ENCODE measurements around the gene CACNG1.
"Not testable (repeated sequence)": the region's sequence is repeated elsewhere in the genome, so short reads cannot be mapped to it uniquely, and the experiment has no call there.

Gene CACNG1

DNA sequence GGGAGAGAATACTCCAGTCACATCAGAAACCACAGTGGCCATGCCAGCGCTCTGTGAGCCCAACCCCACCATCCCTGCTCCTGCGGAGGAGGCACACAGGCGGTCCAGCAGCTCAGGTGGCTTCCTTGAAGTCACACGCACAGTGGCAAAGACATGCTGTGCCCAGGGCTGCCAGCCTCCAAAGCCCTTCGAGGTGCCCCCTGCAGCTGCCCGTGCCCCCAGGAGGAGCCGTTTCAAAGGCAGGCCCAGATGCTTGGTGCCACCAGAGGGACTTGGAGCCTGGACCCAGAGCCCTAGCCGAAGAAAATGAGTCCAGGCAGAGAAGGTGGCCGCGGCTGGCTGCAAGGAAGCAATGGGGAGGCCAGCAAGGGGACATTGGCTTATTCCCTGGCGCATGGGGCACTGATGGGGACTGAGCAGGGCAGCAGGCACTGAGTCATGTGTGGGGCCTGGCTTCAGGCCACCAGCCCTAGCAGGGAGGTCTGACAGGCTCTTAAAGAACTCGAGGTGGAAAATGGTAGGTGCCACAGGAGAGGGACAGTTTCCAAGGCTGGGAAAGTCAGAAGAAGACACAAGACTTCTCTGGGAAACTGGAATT, 17.2 kb upstream of the CACNG1 start:
- Histone ChIP-seq H3K4me3 (ENCODE audit: low read length) (no peak overlapping the region), H3K9me3 (ENCODE audit: control insufficient read depth, low read length) (no peaks in the 10 kb centered on the region), H3K4me1 (ENCODE audit: control insufficient read depth, insufficient read depth, low read length) (no peaks in the 10 kb centered on the region), H3K9ac (ENCODE audit: low read length) (no peak overlapping the region), H3K27me3 (replicated peaks; ENCODE audit: control insufficient read depth, insufficient read depth, low read length) (peaks cover 18% of the 10 kb centered on the region), H3K36me3 (ENCODE audit: control insufficient read depth, insufficient read depth, low read length, severe bottlenecking) (no peaks in the 10 kb centered on the region)
- peak; percentile 42 for DNase-seq (ENCODE audit: low read depth)

DNA sequence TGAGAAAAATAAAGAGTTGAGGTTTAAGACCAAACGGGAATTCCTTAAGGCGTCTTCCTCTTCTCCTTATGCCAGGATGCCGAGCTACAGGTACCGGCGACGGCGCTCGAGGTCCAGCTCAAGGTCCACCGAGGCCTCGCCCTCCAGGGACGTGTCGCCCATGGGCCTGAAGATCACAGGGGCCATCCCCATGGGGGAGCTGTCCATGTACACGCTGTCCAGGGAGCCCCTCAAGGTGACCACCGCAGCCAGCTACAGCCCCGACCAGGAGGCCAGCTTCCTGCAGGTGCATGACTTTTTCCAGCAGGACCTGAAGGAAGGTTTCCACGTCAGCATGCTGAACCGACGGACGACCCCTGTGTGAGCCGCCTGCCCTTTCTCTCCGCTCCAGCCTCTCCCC, 13.7 kb upstream of the CACNG1 start:
- no peak for DNase-seq (ENCODE audit: low read depth)
- Histone ChIP-seq H3K36me3 (ENCODE audit: control insufficient read depth, insufficient read depth, low read length, severe bottlenecking) (no peaks in the 10 kb centered on the region), H3K27me3 (replicated peaks; ENCODE audit: control insufficient read depth, insufficient read depth, low read length) (peaks cover 21% of the 10 kb centered on the region)

DNA sequence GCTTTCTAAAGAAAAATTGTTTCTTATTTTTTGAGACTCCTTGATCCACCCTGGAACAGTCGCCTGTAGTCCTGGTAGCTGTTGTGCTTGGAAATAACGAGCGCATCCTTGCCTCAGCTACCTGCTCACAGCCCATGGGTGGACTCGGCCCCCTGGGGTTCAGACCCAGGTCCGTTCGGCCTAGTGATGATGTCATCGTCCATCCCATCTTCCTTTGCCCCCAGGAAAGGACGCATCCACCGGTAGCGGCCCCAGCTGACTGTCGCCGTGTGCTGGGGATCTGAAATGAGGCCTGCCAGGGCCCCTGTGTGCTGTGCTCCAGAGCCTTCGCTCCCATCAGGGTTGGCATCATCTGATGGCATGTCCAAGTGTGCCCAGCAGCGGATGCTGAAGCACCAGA, 12.0 kb upstream of the CACNG1 start:
- Histone ChIP-seq H3K4me3 (ENCODE audit: low read length) (no peak overlapping the region), H3K27me3 (replicated peaks; ENCODE audit: control insufficient read depth, insufficient read depth, low read length) (peaks cover 31% of the 10 kb centered on the region), H3K9ac (ENCODE audit: low read length) (no peak overlapping the region), H3K36me3 (ENCODE audit: control insufficient read depth, insufficient read depth, low read length, severe bottlenecking) (no peaks in the 10 kb centered on the region), H3K9me3 (ENCODE audit: control insufficient read depth, low read length) (peaks cover 6% of the 10 kb centered on the region), H3K4me1 (ENCODE audit: control insufficient read depth, insufficient read depth, low read length) (no peaks in the 10 kb centered on the region)
- DNase-seq (ENCODE audit: low read depth), result no peak

More for the DNA sequence above, 13.7 kb upstream of the CACNG1 start:
- Histone ChIP-seq H3K4me1 (ENCODE audit: control insufficient read depth, insufficient read depth, low read length) (no peaks in the 10 kb centered on the region), H3K9me3 (ENCODE audit: control insufficient read depth, low read length) (peaks cover 6% of the 10 kb centered on the region), H3K9ac (ENCODE audit: low read length) (no peak overlapping the region), H3K4me3 (ENCODE audit: low read length) (no peak overlapping the region)

DNA sequence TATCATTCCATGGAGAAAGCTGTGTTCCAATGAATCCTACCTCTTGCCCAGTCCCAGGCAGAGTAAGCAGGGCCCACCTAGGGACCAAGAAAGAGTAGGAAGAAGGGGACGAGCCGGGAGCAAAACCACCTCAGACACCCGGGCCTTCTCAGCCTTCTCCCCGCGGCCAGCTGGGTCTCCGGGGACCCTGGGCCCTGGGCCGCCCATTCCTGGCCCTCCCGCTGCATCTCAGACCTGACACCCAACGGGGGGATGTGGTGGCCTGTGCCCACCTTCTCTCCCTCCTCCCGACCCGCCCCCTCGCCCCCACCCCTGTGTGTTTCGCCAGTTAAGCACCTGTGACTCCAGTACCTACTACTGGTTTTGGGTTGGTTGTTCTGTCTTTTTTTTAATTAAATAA, 11.4 kb upstream of the CACNG1 start:
- DNase-seq (ENCODE audit: low read depth), result no peak
- H3K9ac ChIP-seq (ENCODE audit: low read length), result no peak overlapping the region
- no peaks in the 10 kb centered on the region for H3K36me3 ChIP-seq (ENCODE audit: control insufficient read depth, insufficient read depth, low read length, severe bottlenecking)
- peaks cover 6% of the 10 kb centered on the region for H3K9me3 ChIP-seq (ENCODE audit: control insufficient read depth, low read length)
- H3K27me3 ChIP-seq (replicated peaks; ENCODE audit: control insufficient read depth, insufficient read depth, low read length), result peaks cover 31% of the 10 kb centered on the region
- no peak overlapping the region for H3K4me3 ChIP-seq (ENCODE audit: low read length)
- no peaks in the 10 kb centered on the region for H3K4me1 ChIP-seq (ENCODE audit: control insufficient read depth, insufficient read depth, low read length)

DNA sequence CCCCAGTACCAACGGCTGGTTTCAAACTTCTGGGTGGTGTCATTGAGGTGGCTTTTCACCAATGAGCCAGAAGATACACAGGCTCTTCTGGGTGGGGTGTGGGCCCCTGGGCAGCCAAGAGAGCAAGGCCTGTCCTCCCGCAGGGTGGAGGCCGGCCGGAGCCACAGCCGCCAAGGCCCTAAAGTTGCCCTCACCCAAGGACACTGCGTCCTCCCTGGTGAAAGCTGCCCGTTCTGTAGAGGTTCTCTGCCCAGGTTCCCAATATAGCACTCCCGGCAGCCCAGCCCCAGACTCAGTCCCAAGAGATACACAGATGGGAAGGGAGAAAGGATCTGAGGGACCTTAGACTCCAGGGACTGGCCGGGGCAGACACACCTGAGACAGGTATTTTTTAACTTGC, 10.7 kb upstream of the CACNG1 start:
- no peak overlapping the region for H3K4me3 ChIP-seq (ENCODE audit: low read length)
- no peaks in the 10 kb centered on the region for H3K36me3 ChIP-seq (ENCODE audit: control insufficient read depth, insufficient read depth, low read length, severe bottlenecking)
- no peaks in the 10 kb centered on the region for H3K4me1 ChIP-seq (ENCODE audit: control insufficient read depth, insufficient read depth, low read length)
- H3K9ac ChIP-seq (ENCODE audit: low read length), result no peak overlapping the region
- no peak for DNase-seq (ENCODE audit: low read depth)
- peaks cover 34% of the 10 kb centered on the region for H3K27me3 ChIP-seq (replicated peaks; ENCODE audit: control insufficient read depth, insufficient read depth, low read length)
- peaks cover 6% of the 10 kb centered on the region for H3K9me3 ChIP-seq (ENCODE audit: control insufficient read depth, low read length)

DNA sequence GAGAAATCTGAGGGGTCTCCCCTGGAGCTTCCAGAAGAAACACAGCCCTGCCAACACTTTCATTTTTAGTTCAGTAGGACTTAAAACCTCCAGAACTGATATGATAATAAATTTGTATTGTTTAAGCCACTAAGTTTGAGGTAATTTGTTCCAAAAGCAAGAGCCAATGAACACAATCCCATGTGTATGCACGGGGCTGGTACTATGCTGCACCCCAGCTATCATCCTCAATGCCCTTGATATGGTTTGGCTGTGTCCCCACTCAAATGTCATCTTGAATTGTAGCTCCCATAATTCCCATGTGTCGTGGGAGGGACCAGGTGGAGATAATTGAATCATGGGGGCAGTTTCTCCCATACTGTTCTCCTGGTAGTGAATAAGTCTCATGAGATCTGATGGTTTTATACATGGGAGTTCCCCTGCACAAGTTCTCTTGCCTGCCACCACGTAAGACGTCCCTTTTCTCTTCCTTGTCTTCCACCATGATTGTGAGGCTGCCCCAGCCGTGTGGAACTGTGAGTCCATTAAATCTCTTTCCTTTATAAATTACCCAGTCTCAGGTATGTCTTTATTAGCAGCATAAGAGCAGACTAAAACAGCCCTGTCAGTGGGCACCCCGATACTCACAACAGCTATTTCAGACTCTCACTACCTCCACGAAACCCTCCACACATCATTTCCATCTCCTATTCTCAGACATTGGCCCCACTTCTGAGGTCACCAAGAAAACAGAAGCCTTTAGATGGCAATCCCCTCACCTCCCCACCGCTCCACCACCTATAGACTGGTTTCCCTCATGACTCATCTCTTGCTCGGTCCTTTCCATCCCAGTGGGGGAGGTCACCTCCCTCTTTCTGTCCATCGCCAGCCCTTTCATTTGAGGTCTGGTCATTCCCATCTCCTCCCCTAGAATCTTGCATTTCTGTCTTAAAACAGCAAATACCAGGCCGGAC, 8.9 kb upstream of the CACNG1 start:
- Histone ChIP-seq H3K4me1 (ENCODE audit: control insufficient read depth, insufficient read depth, low read length) (no peaks in the 10 kb centered on the region), H3K4me3 (ENCODE audit: low read length) (no peak overlapping the region), H3K27me3 (replicated peaks; ENCODE audit: control insufficient read depth, insufficient read depth, low read length) (peaks cover 45% of the 10 kb centered on the region), H3K36me3 (ENCODE audit: control insufficient read depth, insufficient read depth, low read length, severe bottlenecking) (no peaks in the 10 kb centered on the region), H3K9me3 (ENCODE audit: control insufficient read depth, low read length) (peaks cover 6% of the 10 kb centered on the region), H3K9ac (ENCODE audit: low read length) (no peak overlapping the region)
- no peak for DNase-seq (ENCODE audit: low read depth)

DNA sequence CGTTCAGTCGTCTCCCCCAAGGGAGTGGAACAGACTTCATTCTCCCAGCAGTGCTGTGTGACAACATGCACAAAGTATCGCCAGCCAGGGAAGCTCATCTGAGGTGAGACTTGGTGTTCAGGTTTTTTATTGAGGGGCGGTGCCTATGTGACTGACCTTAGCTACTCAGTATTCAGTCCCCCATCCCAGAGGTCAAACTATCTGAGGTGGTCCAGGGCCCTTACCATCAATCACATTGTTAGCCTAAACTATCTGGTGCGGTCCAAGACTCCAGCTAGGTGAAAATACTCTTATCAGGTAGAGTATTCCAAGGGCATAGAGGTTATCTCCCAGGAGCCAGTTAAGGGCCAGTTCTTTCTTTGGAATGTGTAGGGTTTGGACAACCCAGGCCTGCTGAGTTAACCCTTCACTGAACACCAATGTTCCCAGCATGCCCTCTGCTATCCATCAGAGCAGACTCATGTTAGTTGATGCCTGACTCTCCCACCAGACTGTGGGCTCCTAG, 5.4 kb upstream of the CACNG1 start:
- Histone ChIP-seq H3K9ac (ENCODE audit: low read length) (no peak overlapping the region), H3K9me3 (ENCODE audit: control insufficient read depth, low read length) (peaks cover 6% of the 10 kb centered on the region), H3K4me3 (ENCODE audit: low read length) (no peak overlapping the region), H3K36me3 (ENCODE audit: control insufficient read depth, insufficient read depth, low read length, severe bottlenecking) (no peaks in the 10 kb centered on the region), H3K4me1 (ENCODE audit: control insufficient read depth, insufficient read depth, low read length) (no peaks in the 10 kb centered on the region), H3K27me3 (replicated peaks; ENCODE audit: control insufficient read depth, insufficient read depth, low read length) (peaks cover 66% of the 10 kb centered on the region)
- DNase-seq (ENCODE audit: low read depth), result no peak

DNA sequence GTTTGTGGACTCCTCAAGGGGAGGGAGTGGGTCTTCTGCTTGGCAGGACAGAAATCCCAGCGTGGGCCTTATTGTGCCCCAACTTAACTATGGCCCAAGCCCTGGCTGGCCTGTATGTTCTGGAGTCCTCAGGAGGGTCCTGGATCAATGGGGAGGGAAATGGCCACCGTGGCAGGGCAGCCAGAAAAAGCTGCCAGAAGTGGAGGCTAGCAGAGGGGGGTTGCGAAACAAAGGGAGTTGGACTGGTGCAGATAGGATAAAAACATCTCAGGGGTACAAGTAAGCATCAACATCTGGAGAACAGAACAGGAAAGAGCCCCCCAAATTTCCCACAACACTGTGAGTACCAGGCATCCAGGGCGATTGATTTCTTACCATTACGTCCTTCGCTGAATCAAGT, 3.7 kb upstream of the CACNG1 start:
- H3K9ac ChIP-seq (ENCODE audit: low read length), result no peak overlapping the region
- H3K27me3 ChIP-seq (replicated peaks; ENCODE audit: control insufficient read depth, insufficient read depth, low read length), result peaks cover 65% of the 10 kb centered on the region
- no peak overlapping the region for H3K4me3 ChIP-seq (ENCODE audit: low read length)
- no peaks in the 10 kb centered on the region for H3K36me3 ChIP-seq (ENCODE audit: control insufficient read depth, insufficient read depth, low read length, severe bottlenecking)
- H3K4me1 ChIP-seq (ENCODE audit: control insufficient read depth, insufficient read depth, low read length), result no peaks in the 10 kb centered on the region
- no peak for DNase-seq (ENCODE audit: low read depth)
- H3K9me3 ChIP-seq (ENCODE audit: control insufficient read depth, low read length), result no peaks in the 10 kb centered on the region

DNA sequence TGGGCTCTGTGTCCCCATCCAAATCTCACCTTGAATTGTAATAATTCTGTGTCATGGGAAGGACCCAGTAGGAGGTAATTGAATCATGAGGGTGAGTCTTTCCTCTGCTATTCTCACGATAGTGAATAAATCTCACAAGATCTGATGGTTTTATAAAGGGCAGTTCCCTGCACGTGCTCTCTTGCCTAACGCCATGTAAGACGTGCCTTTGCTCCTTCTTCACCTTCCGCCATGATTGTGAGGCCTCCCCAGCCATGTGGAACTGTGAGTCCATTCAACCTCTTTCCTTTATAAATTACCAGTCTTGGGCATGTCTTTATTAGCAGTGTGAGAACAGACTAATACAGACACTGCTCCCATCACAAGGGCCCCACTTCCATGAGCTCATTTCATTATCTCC, 3.2 kb upstream of the CACNG1 start:
- H3K27me3 ChIP-seq (replicated peaks; ENCODE audit: control insufficient read depth, insufficient read depth, low read length), result peaks cover 69% of the 10 kb centered on the region
- not testable (repeated sequence) for H3K4me1 ChIP-seq (ENCODE audit: control insufficient read depth, insufficient read depth, low read length); H3K9ac ChIP-seq (ENCODE audit: low read length); DNase-seq (ENCODE audit: low read depth); H3K36me3 ChIP-seq (ENCODE audit: control insufficient read depth, insufficient read depth, low read length, severe bottlenecking); H3K9me3 ChIP-seq (ENCODE audit: control insufficient read depth, low read length); H3K4me3 ChIP-seq (ENCODE audit: low read length)

DNA sequence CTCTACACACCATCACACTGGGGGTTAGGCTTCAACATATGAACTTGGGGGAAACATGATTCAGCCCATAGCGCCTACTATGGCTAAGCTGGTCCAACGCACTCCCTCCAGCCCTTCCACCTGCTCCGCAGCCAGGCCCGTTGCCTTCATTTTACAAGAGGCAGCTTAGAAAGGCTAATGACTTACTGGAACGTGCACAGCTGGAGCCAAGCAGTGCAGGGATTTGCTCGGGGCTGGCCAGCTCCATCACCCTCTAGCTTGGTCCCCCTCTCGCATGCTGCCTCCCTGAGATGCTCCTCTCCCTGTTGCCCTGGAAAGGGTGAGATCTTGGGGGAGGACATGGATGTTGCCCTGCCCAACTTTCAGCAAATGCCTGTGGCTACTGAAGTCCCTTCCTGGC, 2.8 kb upstream of the CACNG1 start:
- Histone ChIP-seq H3K36me3 (ENCODE audit: control insufficient read depth, insufficient read depth, low read length, severe bottlenecking) (no peaks in the 10 kb centered on the region), H3K4me3 (ENCODE audit: low read length) (no peak overlapping the region), H3K4me1 (ENCODE audit: control insufficient read depth, insufficient read depth, low read length) (no peaks in the 10 kb centered on the region), H3K9ac (ENCODE audit: low read length) (no peak overlapping the region), H3K9me3 (ENCODE audit: control insufficient read depth, low read length) (no peaks in the 10 kb centered on the region), H3K27me3 (replicated peaks; ENCODE audit: control insufficient read depth, insufficient read depth, low read length) (peaks cover 71% of the 10 kb centered on the region)
- no peak for DNase-seq (ENCODE audit: low read depth)

DNA sequence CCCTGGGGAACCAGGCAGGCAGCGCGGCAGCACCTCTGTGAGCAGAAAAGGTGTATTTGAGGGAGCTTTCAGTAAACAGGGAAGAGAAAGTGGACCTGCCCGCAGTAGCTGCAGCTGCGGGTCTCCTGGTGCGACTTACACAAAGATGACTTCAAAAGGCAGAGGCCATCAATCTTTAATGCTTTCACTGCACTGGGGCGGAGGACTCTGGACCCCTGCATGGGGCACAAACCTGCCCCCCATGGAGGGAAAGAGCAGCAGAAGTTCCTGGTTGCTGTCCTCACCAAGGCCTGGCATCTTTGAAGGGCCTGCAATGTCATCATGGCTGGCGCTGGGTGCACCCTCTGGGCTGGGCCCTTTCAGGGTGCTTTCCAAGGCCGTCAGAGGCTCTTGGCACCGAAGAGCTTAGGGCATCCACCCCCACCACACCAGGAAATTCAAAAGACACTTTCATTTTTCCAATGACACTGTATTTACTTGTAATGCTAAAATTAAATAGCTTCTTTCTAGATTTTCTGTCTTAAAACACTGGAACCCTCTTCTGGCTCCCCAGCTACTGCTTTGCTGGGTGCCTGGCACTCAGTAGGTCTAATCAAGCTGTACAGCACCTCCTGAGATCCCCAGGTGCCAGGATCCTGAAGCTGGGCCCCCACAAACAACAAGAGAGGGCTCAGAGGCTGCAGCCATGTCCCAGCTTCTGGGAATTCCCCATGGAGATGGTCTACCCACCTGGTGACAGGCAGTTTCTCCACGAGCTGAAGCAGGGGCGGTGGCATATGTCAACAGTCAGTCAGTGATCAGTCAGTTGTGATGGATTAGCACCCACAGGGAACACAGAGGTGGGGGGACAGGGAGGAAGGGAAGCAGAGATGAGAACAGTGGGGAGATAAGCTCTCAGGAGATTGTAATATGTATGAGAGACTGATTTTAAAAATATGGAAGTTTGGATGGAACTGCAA, 2.1 kb upstream of the CACNG1 start:
- peaks cover 3% of the 10 kb centered on the region for H3K4me1 ChIP-seq (ENCODE audit: control insufficient read depth, insufficient read depth, low read length)
- H3K4me3 ChIP-seq (ENCODE audit: low read length), result no peak overlapping the region
- H3K36me3 ChIP-seq (ENCODE audit: control insufficient read depth, insufficient read depth, low read length, severe bottlenecking), result no peaks in the 10 kb centered on the region
- H3K9ac ChIP-seq (ENCODE audit: low read length), result no peak overlapping the region
- H3K9me3 ChIP-seq (ENCODE audit: control insufficient read depth, low read length), result peaks cover 4% of the 10 kb centered on the region
- no peak for DNase-seq (ENCODE audit: low read depth)
- H3K27me3 ChIP-seq (replicated peaks; ENCODE audit: control insufficient read depth, insufficient read depth, low read length), result peaks cover 68% of the 10 kb centered on the region

All from adipocyte (in vitro differentiated cells).